OCI-LY1 (cell line): ENCODE results near the gene SDK2.

Experiments
- H2AFZ ChIP-seq: fragments of 200-600 bp; sonication (generic), shearing (Covaris generic); 2 replicates; pipeline ENCODE4 v1.6.0; 2014; ENCODE audit warnings: antibody characterized with exemption, mild to moderate bottlenecking, low read length
- H3F3A ChIP-seq: fragments of 200-600 bp; sonication (generic), shearing (Covaris generic); 2 replicates; pipeline ENCODE4 v1.6.0; 2014; ENCODE audit warnings: mild to moderate bottlenecking, antibody characterized with exemption, low read length, moderate library complexity; ENCODE audit not compliant: insufficient read depth
- H3K27ac ChIP-seq: fragments of 200-600 bp; sonication (generic); 2 replicates; pipeline ENCODE4 v1.5.1; 2014; ENCODE audit warnings: low read length, mixed run types, mild to moderate bottlenecking, low read depth; ENCODE audit not compliant: poor library complexity, severe bottlenecking
- H3K27me3 ChIP-seq: fragments of 200-600 bp; sonication (generic); 2 replicates; pipeline ENCODE4 v1.6.0; 2014; ENCODE audit warnings: antibody characterized with exemption, mild to moderate bottlenecking, low read length, moderate library complexity; ENCODE audit not compliant: insufficient read depth
- H3K36me3 ChIP-seq: fragments of 200-600 bp; sonication (generic); 2 replicates; pipeline ENCODE4 v1.6.1; 2014; ENCODE audit warnings: mild to moderate bottlenecking, antibody characterized with exemption, low read length, moderate library complexity, mixed read lengths; ENCODE audit not compliant: insufficient read depth
- H3K4me1 ChIP-seq: fragments of 200-600 bp; sonication (generic); 2 replicates; pipeline ENCODE4 v1.5.1; 2014; ENCODE audit warnings: mild to moderate bottlenecking, low read length, moderate library complexity; ENCODE audit not compliant: insufficient read depth, severe bottlenecking
- H3K4me2 ChIP-seq: fragments of 200-600 bp; sonication (generic), shearing (Covaris generic); 2 replicates; pipeline ENCODE4 v1.6.1; 2014; ENCODE audit warnings: low read length
- H3K4me3 ChIP-seq: fragments of 200-600 bp; sonication (generic); 2 replicates; pipeline ENCODE4 v1.5.1; 2014; ENCODE audit warnings: low read length, low read depth, mild to moderate bottlenecking, mixed read lengths; ENCODE audit not compliant: poor library complexity, severe bottlenecking
- H3K79me2 ChIP-seq: fragments of 200-600 bp; shearing (Covaris generic); 2 replicates; pipeline ENCODE4 v1.6.1; 2016; ENCODE audit warnings: mixed run types, low read length, mixed read lengths; ENCODE audit not compliant: insufficient read depth
- H3K9ac ChIP-seq: fragments of 200-600 bp; sonication (generic), shearing (Covaris generic); 2 replicates; pipeline ENCODE4 v1.6.1; 2014; ENCODE audit warnings: mild to moderate bottlenecking, low read length, mixed read lengths
- H3K9me2 ChIP-seq: fragments of 200-600 bp; sonication (generic), shearing (Covaris generic); 2 replicates; pipeline ENCODE4 v1.6.1; 2014; ENCODE audit warnings: low read depth, mild to moderate bottlenecking, low read length, mixed read lengths
- H3K9me3 ChIP-seq: fragments of 200-600 bp; shearing (Covaris generic); 2 replicates; pipeline ENCODE4 v1.6.1; 2014; ENCODE audit warnings: low read length, mixed read lengths
- H4K20me1 ChIP-seq: fragments of 200-600 bp; sonication (generic), shearing (Covaris generic); 2 replicates; pipeline ENCODE4 v1.6.0; 2016; ENCODE audit warnings: mild to moderate bottlenecking, low read length; ENCODE audit not compliant: insufficient read depth
- CTCF ChIP-seq: fragments of 200-600 bp; sonication (generic), shearing (Covaris generic); IDR thresholded peaks from 2 replicates; pipeline ENCODE4 v1.5.1; 2017; ENCODE audit warnings: mild to moderate bottlenecking, antibody characterized with exemption, low read length, moderate library complexity, mixed read lengths
- EZH2 ChIP-seq: fragments of 200-600 bp; sonication (generic), shearing (Covaris generic); IDR thresholded peaks from 2 replicates; pipeline ENCODE4 v1.8.0; 2017; ENCODE audit warnings: borderline replicate concordance, mixed run types, mild to moderate bottlenecking, antibody characterized with exemption, low read length, moderate library complexity, mixed read lengths

The SDK2 gene

GRCh38 chr17:73349647-73350046 is 294.6 kb downstream of the SDK2 start:
- Histone ChIP-seq H3K9ac (no peak overlapping the region), H3K27ac (no peak overlapping the region), H4K20me1 (no peaks in the 10 kb centered on the region), H3K4me1 (no peaks in the 10 kb centered on the region), H2AFZ (no peak overlapping the region), H3K36me3 (no peaks in the 10 kb centered on the region), H3K27me3 (0 out of 2 replicates have a peak, but pooled peaks cover 7% of the 10 kb centered on the region), H3K9me3 (no peaks in the 10 kb centered on the region), H3K4me2 (no peak overlapping the region), H3K4me3 (no peak overlapping the region), H3F3A (no peaks in the 10 kb centered on the region), H3K79me2 (no peaks in the 10 kb centered on the region), H3K9me2 (no peaks in the 10 kb centered on the region)
- TF ChIP-seq CTCF: no peak
- TF ChIP-seq EZH2: no peak

GRCh38 chr17:73349138-73349537 is 295.1 kb downstream of the SDK2 start:
- TF ChIP-seq CTCF: no peak
- no peak for TF ChIP-seq EZH2
- Histone ChIP-seq H3K27me3 (0 out of 2 replicates have a peak, but pooled peaks cover 7% of the 10 kb centered on the region), H2AFZ (no peak overlapping the region)

GRCh38 chr17:73348829-73349095 is 295.5 kb downstream of the SDK2 start:
- no peaks in the 10 kb centered on the region for H3K9me2 ChIP-seq

More at GRCh38 chr17:73349138-73349537, 295.1 kb downstream of the SDK2 start:
- Histone ChIP-seq H3K79me2 (no peaks in the 10 kb centered on the region), H3K36me3 (no peaks in the 10 kb centered on the region), H4K20me1 (no peaks in the 10 kb centered on the region), H3K4me1 (no peaks in the 10 kb centered on the region), H3K4me3 (no peak overlapping the region), H3K9ac (no peak overlapping the region), H3K4me2 (no peak overlapping the region), H3F3A (no peaks in the 10 kb centered on the region), H3K9me2 (no peaks in the 10 kb centered on the region), H3K27ac (no peak overlapping the region), H3K9me3 (no peaks in the 10 kb centered on the region)

More at GRCh38 chr17:73348829-73349095, 295.5 kb downstream of the SDK2 start:
- H2AFZ ChIP-seq: no peak overlapping the region
- H3K4me1 ChIP-seq: no peaks in the 10 kb centered on the region
- H3K27ac ChIP-seq: no peak overlapping the region
- H3K27me3 ChIP-seq: 0 out of 2 replicates have a peak, but pooled peaks cover 7% of the 10 kb centered on the region
- H3F3A ChIP-seq: no peaks in the 10 kb centered on the region
- H4K20me1 ChIP-seq: no peaks in the 10 kb centered on the region
- no peaks in the 10 kb centered on the region for H3K79me2 ChIP-seq
- no peak overlapping the region for H3K9ac ChIP-seq
- H3K4me2 ChIP-seq: no peak overlapping the region
- no peak overlapping the region for H3K4me3 ChIP-seq
- H3K9me3 ChIP-seq: no peaks in the 10 kb centered on the region
- H3K36me3 ChIP-seq: no peaks in the 10 kb centered on the region
- no peak for TF ChIP-seq CTCF
- TF ChIP-seq EZH2: no peak
